Osteoblast (primary cell): ENCODE results near the gene CMTM3. TPM values are rescaled to one million over a fixed set of nuclear protein-coding genes. Genes with fewer than 3 reads are reported as not detected.
"Not testable (repeated sequence)": the region's sequence is repeated elsewhere in the genome, so short reads cannot be mapped to it uniquely, and the experiment has no call there.

Experiments
- DNase-seq: peaks from one replicate; pipeline ENCODE4 v3.0.0; 2011; ENCODE audit warnings: low spot score, mixed read lengths; ENCODE audit not compliant: insufficient read length; ENCODE audit errors: missing footprints
- H2AFZ ChIP-seq: 2 replicates; pipeline ENCODE4 v1.6.0; 2011; ENCODE audit warnings: mild to moderate bottlenecking, low read length
- H3K27ac ChIP-seq: 2 replicates; pipeline ENCODE4 v1.5.1; 2011; ENCODE audit warnings: mild to moderate bottlenecking, low read depth, low read length, moderate library complexity
- H3K27me3 ChIP-seq: 2 replicates; pipeline ENCODE4 v1.6.0; 2012; ENCODE audit warnings: mild to moderate bottlenecking, control low read depth, inconsistent platforms, low read length, moderate library complexity; ENCODE audit not compliant: insufficient read depth
- H3K36me3 ChIP-seq: 2 replicates; pipeline ENCODE4 v1.5.1; 2011; ENCODE audit warnings: mild to moderate bottlenecking, low read length, control low read depth, moderate library complexity; ENCODE audit not compliant: insufficient read depth
- H3K4me1 ChIP-seq: 2 replicates; pipeline ENCODE4 v1.5.1; 2011; ENCODE audit warnings: mild to moderate bottlenecking, low read length, control low read depth, moderate library complexity; ENCODE audit not compliant: insufficient read depth
- H3K4me2 ChIP-seq: 2 replicates; pipeline ENCODE4 v1.6.0; 2011; ENCODE audit warnings: mild to moderate bottlenecking, low read length; ENCODE audit not compliant: insufficient read depth
- H3K4me3 ChIP-seq: fragments of 200-600 bp; sonication (generic); 3 replicates; pipeline ENCODE4 v1.5.1; 2012; ENCODE audit warnings: mild to moderate bottlenecking, low read length, inconsistent platforms; ENCODE audit not compliant: insufficient read depth
- H3K79me2 ChIP-seq: 2 replicates; pipeline ENCODE4 v1.6.0; 2012; ENCODE audit warnings: mild to moderate bottlenecking, low read length, control low read depth, inconsistent platforms; ENCODE audit not compliant: insufficient read depth
- H3K9me3 ChIP-seq: 2 replicates; pipeline ENCODE4 v1.5.1; 2011; ENCODE audit warnings: low read depth, low read length, control low read depth
- H4K20me1 ChIP-seq: 2 replicates; pipeline ENCODE4 v1.6.0; 2012; ENCODE audit warnings: mild to moderate bottlenecking, low read length, control low read depth; ENCODE audit not compliant: insufficient read depth
- CTCF ChIP-seq: IDR thresholded peaks from 2 replicates; pipeline ENCODE4 v1.5.1; 2011; ENCODE audit warnings: mild to moderate bottlenecking, low read depth, low read length, moderate library complexity; ENCODE audit errors: extremely low read depth
- total RNA-seq: library from RNA; depleted of rRNA; stranded (reverse); fragments of >200 nt; gene quantifications from 2 replicates; pipeline ENCODE4 v1.2.3, GENCODE V29; 2012

Gene CMTM3
- total RNA-seq, 1 donor = 24.6 TPM

- no peaks in the 10 kb centered on the region for H3K9me3 ChIP-seq
- no peak overlapping the region for H3K27ac ChIP-seq
- H3K79me2 ChIP-seq = no peaks in the 10 kb centered on the region
- no peak overlapping the region for H3K4me3 ChIP-seq
- no peaks in the 10 kb centered on the region for H3K4me1 ChIP-seq
- no peaks in the 10 kb centered on the region for H4K20me1 ChIP-seq
- no peak overlapping the region for H3K4me2 ChIP-seq
- H3K27me3 ChIP-seq = no peaks in the 10 kb centered on the region
- TF ChIP-seq CTCF = no peak
- no peaks in the 10 kb centered on the region for H3K36me3 ChIP-seq
- no peak overlapping the region for H2AFZ ChIP-seq
- no peak for DNase-seq
These were observed 25.4 kb downstream of the CMTM3 start for GRCh38 chr16:66629856-66630255.

- H4K20me1 ChIP-seq, H3K27ac ChIP-seq, H3K79me2 ChIP-seq, H2AFZ ChIP-seq, H3K4me3 ChIP-seq, H3K27me3 ChIP-seq, H3K36me3 ChIP-seq, H3K4me2 ChIP-seq, DNase-seq, H3K9me3 ChIP-seq, H3K4me1 ChIP-seq: not testable (repeated sequence)
These were observed 26.2 kb downstream of the CMTM3 start for GRCh38 chr16:66630561-66631260.

GRCh38 chr16:66631558-66631957, 27.1 kb downstream of the CMTM3 start:
- H3K4me2 ChIP-seq, H2AFZ ChIP-seq, H3K4me1 ChIP-seq, H3K27me3 ChIP-seq, H3K36me3 ChIP-seq, DNase-seq, H3K9me3 ChIP-seq, H3K4me3 ChIP-seq, H4K20me1 ChIP-seq, H3K27ac ChIP-seq, H3K79me2 ChIP-seq: not testable (repeated sequence)

- Histone ChIP-seq H4K20me1 (no peaks in the 10 kb centered on the region), H3K9me3 (no peaks in the 10 kb centered on the region), H3K79me2 (no peaks in the 10 kb centered on the region), H3K27me3 (no peaks in the 10 kb centered on the region), H3K4me3 (no peak overlapping the region), H3K36me3 (no peaks in the 10 kb centered on the region), H3K27ac (no peak overlapping the region), H2AFZ (no peak overlapping the region), H3K4me1 (peaks cover 6% of the 10 kb centered on the region), H3K4me2 (no peak overlapping the region)
- no peak for DNase-seq
- TF ChIP-seq CTCF = no peak
These were observed 30.2 kb downstream of the CMTM3 start for GRCh38 chr16:66634527-66635196.

- Histone ChIP-seq H3K36me3 (no peaks in the 10 kb centered on the region), H3K27me3 (no peaks in the 10 kb centered on the region), H3K4me1 (peaks cover 6% of the 10 kb centered on the region), H3K79me2 (no peaks in the 10 kb centered on the region), H3K4me2 (no peak overlapping the region), H2AFZ (no peak overlapping the region), H4K20me1 (no peaks in the 10 kb centered on the region), H3K4me3 (no peak overlapping the region), H3K9me3 (no peaks in the 10 kb centered on the region), H3K27ac (no peak overlapping the region)
- no peak for DNase-seq
- TF ChIP-seq CTCF = no peak
These were observed 30.9 kb downstream of the CMTM3 start for GRCh38 chr16:66635406-66635805.
